Measurements from ENCODE around the gene BLOC1S2. TPM values are rescaled to one million over a fixed set of nuclear protein-coding genes. Genes with fewer than 3 reads are reported as not detected.

Gene BLOC1S2
- total and polyA plus RNA-seq, 2 of the 8 experiments (the other 6 are each of a cell fraction or from before 2014, with no cell fraction given) = 25.1 to 50.6 TPM

DNA sequence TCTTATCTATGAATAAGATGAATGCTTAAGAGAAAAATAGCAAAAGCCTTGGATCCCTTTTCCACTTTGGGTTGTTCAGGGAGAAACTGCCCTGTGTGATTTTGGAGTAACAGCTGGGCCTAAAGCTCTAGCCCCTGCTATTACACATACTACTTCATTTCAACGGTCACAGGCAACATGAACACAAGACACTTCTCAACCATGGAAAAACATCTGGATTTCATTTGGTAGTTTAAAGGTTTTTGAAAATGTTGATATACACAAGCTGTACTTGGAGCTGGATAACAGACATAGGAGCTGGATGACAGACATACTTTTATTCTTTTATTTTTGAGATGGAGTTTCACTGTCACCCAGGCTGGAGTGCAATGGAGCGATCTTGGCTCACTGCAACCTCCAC, 54.4 kb downstream of the BLOC1S2 start:
- Histone ChIP-seq H4K91ac (replicated peaks; ENCODE audit: insufficient read length, low read length) (no peak overlapping the region), H2BK5ac (ENCODE audit: low read depth, low read length) (no peak overlapping the region), H3K27me3 (replicated peaks in 1 of 4; ENCODE audit: control insufficient read depth in 3 of 4, extremely low read depth in 1 of 4, insufficient read depth in 3 of 4, low read length in 3 of 4) (no peaks in the 10 kb centered on the region), H3K27ac (ENCODE audit: low read depth, low read length) (no peak overlapping the region), H3K18ac (ENCODE audit: extremely low read depth, low read length) (no peak overlapping the region), H3K9me3 (ENCODE audit: insufficient read depth in 2 of 2, low read depth in 1 of 2, low read length in 1 of 2) (no peaks in the 10 kb centered on the region), H2BK12ac (ENCODE audit: low read depth, low read length) (no peak overlapping the region), H3K79me1 (ENCODE audit: low read depth, low read length) (peaks cover 6% of the 10 kb centered on the region), H3K4ac (replicated peaks; ENCODE audit: insufficient read length, low read depth, low read length) (no peak overlapping the region), H2AFZ (ENCODE audit: low read length) (no peak overlapping the region), H2BK20ac (ENCODE audit: low read length) (no peak overlapping the region), H2BK15ac (ENCODE audit: low read length) (no peak overlapping the region), H3K14ac (ENCODE audit: insufficient read length) (no peak overlapping the region), H3K23ac (ENCODE audit: insufficient read length) (no peak overlapping the region), H2BK120ac (replicated peaks; ENCODE audit: low read depth, low read length) (no peak overlapping the region), H2AK5ac (ENCODE audit: low read depth, low read length) (no peak overlapping the region), H3K56ac (replicated peaks; ENCODE audit: insufficient read length, low read depth, low read length) (no peak overlapping the region), H4K8ac (ENCODE audit: extremely low read depth, insufficient read depth, low read length) (no peak overlapping the region), H3K4me1 (replicated peaks in 1 of 4; ENCODE audit: control insufficient read depth in 3 of 4, insufficient read depth in 4 of 4, low read length in 3 of 4) (no peaks in the 10 kb centered on the region), H4K20me1 (replicated peaks in 1 of 2; ENCODE audit: control insufficient read depth in 1 of 2, insufficient read depth in 2 of 2, low read length in 2 of 2) (peaks cover 2 to 3% of the 10 kb centered on the region in 2 experiments), H3K4me3 (ENCODE audit: extremely low read depth in 1 of 4, insufficient read depth in 2 of 4, low read depth in 3 of 4, low read length in 4 of 4) (no peak overlapping the region), H3K4me2 (ENCODE audit: insufficient read depth in 1 of 2, low read depth in 2 of 2, low read length in 2 of 2) (no peak overlapping the region), H3K36me3 (ENCODE audit: control insufficient read depth in 2 of 4, insufficient read depth in 4 of 4, low read length in 3 of 4) (peaks cover 5 to 44% (median 27%) of the 10 kb centered on the region in 4 experiments; a peak in 7 of 8 replicates), H3K9ac (replicated peaks in 1 of 4; ENCODE audit: extremely low read depth in 1 of 4, low read depth in 3 of 4, low read length in 3 of 4) (no peak overlapping the region; a peak in 1 of 7 replicates), H4K5ac (ENCODE audit: insufficient read length, low read depth, low read length) (no peak overlapping the region), H3K23me2 (ENCODE audit: low read depth, low read length) (peaks cover 7% of the 10 kb centered on the region), H3K79me2 (ENCODE audit: control insufficient read depth in 1 of 2, insufficient read depth in 2 of 2, low read length in 2 of 2) (peaks cover 3 to 21% of the 10 kb centered on the region in 2 experiments)
- DNase-seq (ENCODE audit: low read depth in 1 of 2, low spot score in 2 of 2) (no peak), FAIRE-seq (no peak)
- TF ChIP-seq SIRT6 (IDR thresholded peaks at IDR 0.05; ENCODE audit: low read length) = no peak
- TF ChIP-seq TBP (IDR thresholded peaks at IDR 0.05; ENCODE audit: low read depth, low read length) = no peak
- no peak for TF ChIP-seq GABPA (IDR thresholded peaks at IDR 0.05; ENCODE audit: borderline replicate concordance, insufficient read depth, low read length)
- TF ChIP-seq CHD1 (IDR thresholded peaks at IDR 0.05; ENCODE audit: low read depth, low read length) = no peak
- no peak for TF ChIP-seq ZNF274 (IDR thresholded peaks at IDR 0.05; ENCODE audit: borderline replicate concordance, extremely low read depth, low read length)
- TF ChIP-seq BCL11A (IDR thresholded peaks at IDR 0.05; ENCODE audit: low read depth in 2 of 2, low read length in 2 of 2) = no peak
- TF ChIP-seq HDAC6 (IDR thresholded peaks at IDR 0.05; ENCODE audit: low read depth, low read length) = no peak
- no peak for TF ChIP-seq KDM5A (IDR thresholded peaks at IDR 0.05; ENCODE audit: low read length)
- TF ChIP-seq RAD21 (IDR thresholded peaks at IDR 0.05 in 1 of 2, conservative IDR thresholded peaks at IDR 0.05 in 1 of 2; ENCODE audit: low read depth in 2 of 2, low read length in 2 of 2) = no peak
- no peak for TF ChIP-seq ASH2L (IDR thresholded peaks at IDR 0.05; ENCODE audit: low read length)
- no peak for TF ChIP-seq FOSL1 (IDR thresholded peaks at IDR 0.05; ENCODE audit: insufficient read depth, low read depth, low read length)
- no peak for TF ChIP-seq JUND (IDR thresholded peaks at IDR 0.05; ENCODE audit: low read length)
- no peak for TF ChIP-seq SAP30 (IDR thresholded peaks at IDR 0.05; ENCODE audit: insufficient read depth, insufficient replicate concordance, low read length)
- TF ChIP-seq E2F6 (IDR thresholded peaks at IDR 0.05) = no peak
- 91% methylated on average over 2 of the region's 2 CpGs; no CpG with 5 or more reads in 1 of the 2 experiments for WGBS, 2 experiments (ENCODE audit: extremely low coverage in 1 of 2, insufficient coverage in 1 of 2, insufficient read length in 1 of 2, insufficient replicate concordance in 2 of 2, low coverage in 1 of 2, low lambda C conversion rate in 2 of 2, missing lambda C conversion rate in 1 of 2)
- ChIA-PET POLR2A (ENCODE audit: partially characterized antibody) (interaction anchor here (0.6 to 1.5 kb wide), 3 partner anchors 55 to 884 kb away, joined by 3 to 4 read pairs (median 3); no protein-coding TSS in a partner anchor), CTCF (ENCODE audit: partially characterized antibody) (interaction anchor here (1.5 kb wide), 1 partner anchor 9 kb away, joined by 6 read pairs; no protein-coding TSS in a partner anchor)
